Stimulated activated CD4-positive, alpha-beta T cell treated with anti-CD3 and anti-CD28 coated beads, Interleukin-4, amount 100 ng/mL, for 48 hours (primary cell): ENCODE results near the gene ZNF407.
A peak's percentile ranks its signal among the peaks of the same experiment; 100 is the strongest.

Experiments used
- DNase-seq, 2 donors: peaks; one replicate each; pipeline ENCODE4 v3.0.0-alpha.2; 2020; ENCODE audit warnings: low read depth in 2 of 2

The ZNF407 gene

DNA sequence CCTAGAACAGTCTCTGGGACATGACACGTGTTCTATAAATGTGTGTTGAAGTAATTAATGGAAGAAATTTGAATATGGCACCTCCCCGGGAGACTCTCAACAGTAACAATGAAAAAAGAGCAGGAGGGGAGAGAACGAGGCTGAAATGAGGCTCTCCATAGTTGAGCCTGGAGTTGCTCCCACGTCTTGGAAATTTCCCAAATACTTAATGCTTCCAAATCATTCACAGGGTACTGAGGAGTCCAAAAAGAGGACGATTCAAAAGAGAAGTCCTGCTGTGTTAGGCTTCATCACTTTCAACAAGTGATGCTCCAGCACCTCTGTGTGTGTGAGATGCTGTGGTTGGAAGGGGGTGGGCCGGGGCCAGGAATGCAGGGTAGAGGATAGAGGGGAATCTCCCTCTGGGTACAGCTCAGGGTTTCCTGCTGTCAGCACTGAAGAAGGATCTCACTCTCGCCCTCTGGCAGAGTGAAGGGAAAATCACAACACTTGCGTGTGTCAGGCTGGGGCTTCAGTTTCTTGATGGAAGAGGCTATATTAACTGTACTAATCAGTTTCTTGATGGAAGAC lies 18.1 kb upstream of the ZNF407 start:
- DNase-seq, result no peak

DNA sequence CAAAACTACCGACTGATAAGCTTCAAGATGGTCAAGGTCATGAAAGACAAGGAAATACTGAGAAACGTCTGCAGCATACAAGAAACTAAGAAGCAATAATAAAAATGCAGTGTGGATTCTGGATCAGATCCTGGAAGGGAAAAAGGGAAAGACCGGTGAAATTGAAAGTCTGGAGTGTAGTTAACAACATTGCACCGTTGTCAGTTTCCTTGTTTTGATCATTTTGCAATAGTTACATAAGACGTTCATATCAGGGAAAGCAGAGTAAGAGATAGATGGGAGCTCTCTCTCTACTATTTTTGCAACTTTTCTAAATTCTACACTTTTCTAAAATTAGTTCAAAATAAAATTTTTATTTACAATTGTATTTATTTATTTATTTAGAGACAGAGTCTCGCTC lies 15.0 kb upstream of the ZNF407 start:
- DNase-seq, result no peak

DNA sequence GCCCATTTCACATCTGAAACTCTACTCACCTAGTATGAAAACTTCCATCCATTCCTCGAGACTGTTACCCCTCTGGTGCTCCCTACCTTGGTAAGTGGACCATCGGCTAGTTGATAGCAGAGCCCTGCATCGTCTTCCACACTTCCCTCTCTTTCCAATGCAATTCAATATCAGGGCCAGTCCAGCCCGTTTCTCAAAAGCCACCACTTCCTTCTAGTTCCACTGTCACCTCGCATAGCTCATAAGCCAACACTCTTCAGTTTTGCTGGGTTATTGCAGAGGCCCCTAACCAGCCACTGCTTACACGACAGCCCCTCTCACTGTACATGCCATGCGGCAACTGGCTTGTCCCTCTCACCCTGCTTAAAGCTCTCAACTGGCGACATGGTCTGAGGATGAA lies 10.2 kb upstream of the ZNF407 start:
- no peak for DNase-seq

DNA sequence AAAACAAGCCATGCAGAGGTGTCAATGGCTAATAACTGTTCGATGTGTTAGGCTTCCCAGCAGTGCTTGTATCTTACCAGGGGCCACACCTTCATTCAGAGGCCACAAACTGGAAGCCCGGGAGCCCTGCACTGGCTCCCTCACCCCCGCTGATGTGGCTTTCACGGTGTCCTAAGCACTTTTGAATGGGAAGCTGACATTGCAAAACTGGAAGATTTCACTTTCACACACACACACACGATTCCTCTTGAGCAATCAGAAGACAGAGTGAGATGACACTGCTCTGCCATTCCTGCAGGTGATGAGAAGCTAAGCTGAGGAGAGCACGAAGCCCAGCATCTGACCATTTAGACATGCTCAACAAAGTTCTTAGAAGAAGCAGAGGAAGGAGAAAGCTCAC lies 8.6 kb upstream of the ZNF407 start:
- DNase-seq, result no peak

DNA sequence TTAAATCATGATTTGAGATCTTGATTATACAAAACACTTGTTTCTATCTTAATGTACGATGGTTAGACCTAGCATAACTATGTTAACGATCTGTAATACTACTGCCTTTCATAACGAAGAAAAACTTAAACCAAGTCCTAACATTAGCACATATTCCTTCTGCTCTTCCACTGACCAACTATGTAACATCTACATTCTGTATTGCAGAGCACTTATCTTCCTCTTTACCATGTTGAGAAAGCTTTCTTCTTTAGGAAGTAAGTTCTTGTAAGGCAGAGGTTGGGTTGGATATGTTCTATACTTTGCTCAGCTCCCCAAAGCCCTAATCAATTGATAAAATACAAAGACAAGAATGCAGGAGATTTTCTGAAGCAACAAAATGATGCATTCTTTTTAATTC lies 7.9 kb upstream of the ZNF407 start:
- DNase-seq, result no peak

DNA sequence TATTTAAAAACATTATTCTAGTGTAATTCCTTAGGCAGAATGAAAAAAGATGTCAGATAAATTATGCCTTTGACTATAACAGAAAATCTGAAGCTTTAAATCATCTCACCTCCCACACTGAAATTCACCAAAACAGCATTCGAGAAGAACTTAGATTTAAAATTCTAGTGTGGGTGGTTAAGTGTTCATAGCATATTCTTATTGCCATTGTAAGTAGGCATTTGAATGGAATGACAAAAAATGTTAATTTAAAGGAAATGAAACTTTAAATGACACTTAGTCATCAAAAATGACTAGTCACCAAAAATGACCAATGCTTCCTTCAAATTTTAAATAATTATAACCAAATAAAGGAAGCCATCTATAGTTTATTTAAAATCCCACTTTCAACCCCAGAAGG lies 7.0 kb upstream of the ZNF407 start:
- no peak for DNase-seq

DNA sequence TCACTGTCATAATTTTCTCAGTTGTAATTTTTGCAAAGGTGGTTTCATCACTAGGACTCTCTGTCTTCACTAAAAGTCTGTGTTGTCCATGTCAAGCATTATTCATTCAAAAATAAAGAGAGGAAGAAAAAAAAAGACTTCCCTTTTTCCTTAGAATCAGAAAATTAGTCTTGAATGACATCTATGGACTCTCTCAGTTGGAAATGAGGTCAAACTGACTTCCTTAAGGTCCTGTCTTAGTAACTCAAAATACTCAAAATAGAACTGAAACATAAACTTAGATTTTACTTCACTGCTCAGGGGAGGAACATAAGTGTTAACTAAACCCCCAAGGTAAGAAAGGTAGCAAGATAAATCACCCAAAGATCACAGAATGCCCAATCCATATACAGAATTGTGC lies 2.2 kb upstream of the ZNF407 start:
- no peak for DNase-seq

DNA sequence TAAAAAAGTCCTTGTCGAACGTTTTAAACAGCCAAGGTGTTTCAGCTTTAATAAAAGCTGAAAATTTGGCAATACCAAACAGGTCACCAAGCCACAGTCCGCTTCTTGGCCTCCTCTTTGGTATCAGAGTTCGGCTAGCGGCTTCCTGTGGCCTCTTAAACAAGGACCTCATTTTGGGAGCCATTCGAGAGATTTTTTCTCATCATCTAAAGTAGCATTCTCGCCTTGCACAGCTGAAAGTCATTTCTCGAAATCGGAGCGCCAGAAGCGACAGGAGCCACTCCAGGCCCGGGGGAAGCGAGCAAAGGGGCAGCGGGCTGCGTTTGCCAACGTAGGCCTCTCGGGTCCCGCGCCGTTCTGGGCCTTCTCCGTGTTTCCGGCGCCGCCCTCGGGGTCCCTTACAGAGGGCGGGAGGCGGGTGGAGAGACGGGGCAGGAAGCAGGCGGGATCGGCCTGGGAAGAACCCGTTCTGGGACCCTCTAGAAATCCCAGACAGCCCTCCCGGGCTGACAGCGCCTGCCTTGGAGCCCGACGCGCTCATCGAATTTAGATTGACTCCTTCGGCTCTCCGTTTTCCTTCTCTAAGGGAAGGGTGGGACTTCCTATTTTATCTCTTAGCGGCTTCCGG lies 522 bp upstream of the ZNF407 start:
- peak; percentile 53 to 62 for DNase-seq

DNA sequence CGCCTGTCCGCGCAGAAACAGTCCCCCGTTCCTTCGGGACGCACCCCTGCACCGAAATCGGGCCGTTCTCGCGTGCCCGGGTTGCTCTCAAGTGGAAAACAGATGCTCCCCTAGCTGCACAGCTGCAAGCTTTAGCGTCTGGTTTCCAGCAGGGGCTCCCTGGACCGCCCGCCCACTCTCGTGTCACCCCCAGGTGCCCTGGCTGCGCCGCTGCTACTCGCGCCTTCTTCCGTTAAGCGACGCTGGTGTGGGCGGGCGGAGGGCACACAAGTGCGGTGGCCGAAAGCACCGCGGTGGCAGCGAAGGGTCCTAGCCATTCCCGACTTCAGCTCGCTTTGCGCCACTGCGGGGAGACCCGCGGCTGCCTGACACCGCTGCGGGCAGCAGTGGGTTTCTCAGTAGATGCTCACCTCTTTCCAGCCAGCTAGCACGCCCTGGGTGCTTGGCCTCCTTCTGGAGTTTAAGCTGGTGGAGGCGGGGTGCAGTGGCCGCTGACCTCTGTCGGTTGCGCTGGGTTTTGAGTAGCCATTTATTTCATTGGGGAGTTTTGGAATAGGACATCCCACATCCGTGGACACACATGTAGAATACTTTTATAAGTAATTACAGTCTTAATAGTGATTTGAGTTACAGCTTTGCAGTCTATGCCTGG lies 806 bp downstream of the ZNF407 start:
- DNase-seq, result peak; percentile 54 to 60

DNA sequence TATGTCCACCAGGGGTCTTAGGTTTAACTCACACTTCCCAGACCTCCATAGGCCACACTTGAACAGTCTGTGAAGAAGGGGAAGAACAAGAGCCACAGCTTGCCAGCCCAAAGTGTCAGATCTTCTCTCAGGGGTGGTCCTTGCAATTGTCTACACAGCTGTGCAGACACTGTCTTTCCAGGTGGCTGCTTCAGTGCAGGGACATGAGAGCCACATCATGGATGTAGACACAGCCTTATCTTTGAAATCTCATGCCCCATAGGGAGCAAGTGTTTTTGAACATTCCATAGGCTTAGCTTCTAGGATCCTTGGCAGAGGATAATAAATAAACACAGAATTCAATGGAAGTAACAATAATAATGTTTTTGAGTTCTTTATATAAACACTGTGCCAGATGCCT lies 6.7 kb downstream of the ZNF407 start:
- DNase-seq, result no peak

DNA sequence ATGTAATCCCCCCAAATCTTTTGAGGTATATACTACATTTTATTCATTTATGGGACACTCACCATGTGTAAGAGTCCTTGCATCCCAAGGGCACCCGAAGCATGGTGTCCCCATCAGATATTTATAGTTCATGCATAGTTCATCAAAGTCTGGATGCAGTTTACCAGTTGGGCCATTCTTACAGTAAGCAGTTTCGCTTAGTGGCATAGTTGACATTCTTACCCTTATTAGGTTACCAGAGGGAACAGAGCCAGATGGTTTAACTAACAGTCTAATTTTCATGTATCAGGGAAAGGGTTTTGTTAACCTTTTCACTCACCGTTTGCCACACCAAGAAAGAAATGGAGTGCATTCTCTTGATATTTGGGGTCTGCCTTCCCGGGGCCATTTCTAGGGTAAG lies 7.1 kb downstream of the ZNF407 start:
- no peak for DNase-seq

DNA sequence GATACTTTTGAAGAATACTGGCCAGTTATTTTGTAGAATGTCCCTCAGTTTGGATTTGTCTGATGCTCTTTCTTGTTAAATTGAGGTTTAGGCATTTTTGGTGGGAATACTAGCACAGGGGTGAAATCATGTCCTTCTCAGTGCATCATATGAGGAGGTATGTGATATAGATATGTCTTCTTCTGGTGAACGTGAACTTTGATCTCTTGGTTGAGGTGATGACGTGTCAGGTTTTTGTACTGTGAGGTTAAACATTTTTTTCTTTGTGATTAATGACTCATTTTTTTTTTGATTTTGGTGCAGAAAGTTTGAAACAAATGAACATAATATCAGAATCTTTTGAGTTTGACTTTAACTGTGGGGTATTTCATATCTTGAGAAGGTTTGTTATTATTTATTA lies 11.0 kb downstream of the ZNF407 start:
- no peak for DNase-seq

DNA sequence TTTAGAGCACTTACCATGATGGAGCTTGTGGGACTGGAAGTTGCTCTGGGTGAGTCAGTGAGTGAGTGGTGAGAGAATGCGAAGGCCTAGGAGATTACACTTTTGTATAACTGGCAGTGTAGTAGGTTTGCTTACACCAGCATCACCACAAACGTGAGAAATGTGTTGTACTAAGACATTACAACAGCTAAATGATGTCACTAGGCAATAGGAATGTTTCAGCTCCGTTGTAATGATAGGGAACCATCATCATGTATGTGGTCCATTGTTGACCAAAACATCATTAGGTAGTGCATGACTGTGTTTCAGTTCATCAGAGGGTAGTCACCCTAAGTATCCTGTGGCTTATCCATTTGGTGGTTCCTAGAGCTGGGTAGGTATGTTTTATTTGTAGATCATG lies 11.9 kb downstream of the ZNF407 start:
- DNase-seq, result no peak

DNA sequence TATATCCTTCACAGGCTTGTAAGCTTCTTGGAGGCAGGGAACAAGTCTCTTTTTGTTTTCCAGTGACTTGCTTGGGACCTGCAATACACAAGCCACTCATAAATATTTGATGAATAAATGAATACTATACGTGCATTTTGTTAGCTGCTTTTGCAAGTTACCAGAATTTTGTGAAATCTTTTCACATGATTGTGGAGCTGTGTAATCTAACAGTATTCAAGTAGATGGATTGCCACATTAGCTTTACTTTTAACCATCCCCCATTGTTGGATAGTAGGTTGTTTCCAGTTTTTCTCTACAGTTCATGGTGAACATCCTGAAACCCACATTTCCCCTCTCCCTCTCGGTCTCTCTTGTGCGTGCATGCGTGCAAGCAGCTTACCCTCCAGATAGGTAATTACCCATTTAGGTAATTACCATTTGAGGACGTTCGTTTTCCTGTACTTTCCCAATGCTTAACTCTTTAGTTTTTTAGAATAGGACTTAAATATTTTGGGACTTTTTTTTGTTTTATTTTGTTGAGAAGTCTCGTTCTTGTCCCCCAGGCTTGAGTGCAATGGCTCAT lies 12.5 kb downstream of the ZNF407 start:
- no peak for DNase-seq

DNA sequence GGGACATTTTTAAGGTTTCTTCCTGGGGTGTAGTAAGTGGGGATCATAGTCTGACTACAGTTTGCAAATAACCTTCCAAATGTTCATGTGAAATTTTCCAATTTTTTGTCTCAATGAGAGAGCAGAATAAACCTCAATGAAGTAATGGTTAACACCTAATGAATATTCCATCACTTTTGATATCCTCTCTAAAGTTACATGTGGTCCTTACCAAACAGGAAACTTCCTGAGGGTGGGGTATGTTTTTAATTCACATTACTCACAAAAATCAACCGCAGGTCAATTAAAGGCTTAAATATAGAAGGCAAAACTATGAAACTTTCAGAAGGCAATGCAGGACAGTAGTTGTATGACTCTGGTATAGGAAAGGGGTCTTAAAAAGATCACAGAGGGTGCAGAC lies 13.2 kb downstream of the ZNF407 start:
- DNase-seq, result no peak

DNA sequence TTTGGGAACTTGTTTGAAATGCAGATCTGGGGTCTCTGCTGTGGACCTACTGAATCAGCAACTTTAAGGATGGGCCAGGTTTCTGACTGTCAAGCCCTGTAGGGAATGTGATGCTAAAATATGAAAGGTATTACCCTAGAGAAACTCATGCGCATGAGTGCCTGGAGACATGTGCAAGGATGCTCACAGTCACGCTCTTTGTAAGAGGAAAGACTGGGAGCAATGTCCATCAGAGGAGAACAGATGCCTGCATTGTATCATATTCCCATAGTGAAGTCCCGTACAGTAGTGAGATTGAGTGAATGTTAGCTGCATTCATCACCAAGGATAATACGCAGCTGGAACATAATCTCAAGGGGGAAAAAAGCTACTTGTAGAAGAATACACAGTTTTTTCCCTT lies 14.1 kb downstream of the ZNF407 start:
- no peak for DNase-seq

DNA sequence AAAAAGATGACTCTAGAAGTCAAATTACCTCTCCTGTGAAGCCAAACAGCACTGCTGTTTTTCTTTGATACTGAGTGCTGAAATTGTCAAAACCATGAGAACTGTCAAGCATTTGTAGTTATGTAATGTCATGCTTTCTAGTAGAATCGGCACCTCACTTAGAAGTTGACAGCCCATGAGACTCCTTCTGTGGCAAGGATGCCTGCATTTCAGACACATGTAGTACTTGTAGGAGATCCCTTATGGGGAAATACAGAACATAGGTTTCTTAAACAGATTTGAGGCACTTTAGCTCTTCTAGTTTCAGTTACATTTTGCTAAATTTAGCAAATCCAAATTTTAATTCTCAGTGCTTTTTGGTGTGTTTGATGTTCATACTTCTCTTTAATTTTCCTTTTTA lies 15.7 kb downstream of the ZNF407 start:
- DNase-seq, result no peak

DNA sequence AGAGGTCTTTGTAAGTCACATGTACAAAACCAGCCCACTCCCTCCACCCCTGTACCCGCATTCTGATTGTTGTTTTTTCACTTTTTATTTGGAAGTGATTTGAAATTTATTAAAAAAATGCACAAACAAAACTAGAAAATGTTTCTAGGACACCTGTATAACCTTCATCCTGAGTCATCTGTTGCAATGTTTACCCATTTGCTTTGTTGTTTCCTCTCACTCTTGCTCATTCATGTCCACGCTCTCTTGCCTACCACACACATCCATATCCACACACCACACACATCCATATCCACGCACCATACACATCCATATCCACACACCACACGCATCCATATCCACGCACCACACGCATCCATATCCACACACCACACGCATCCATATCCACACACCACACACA lies 18.8 kb downstream of the ZNF407 start:
- DNase-seq, result no peak

DNA sequence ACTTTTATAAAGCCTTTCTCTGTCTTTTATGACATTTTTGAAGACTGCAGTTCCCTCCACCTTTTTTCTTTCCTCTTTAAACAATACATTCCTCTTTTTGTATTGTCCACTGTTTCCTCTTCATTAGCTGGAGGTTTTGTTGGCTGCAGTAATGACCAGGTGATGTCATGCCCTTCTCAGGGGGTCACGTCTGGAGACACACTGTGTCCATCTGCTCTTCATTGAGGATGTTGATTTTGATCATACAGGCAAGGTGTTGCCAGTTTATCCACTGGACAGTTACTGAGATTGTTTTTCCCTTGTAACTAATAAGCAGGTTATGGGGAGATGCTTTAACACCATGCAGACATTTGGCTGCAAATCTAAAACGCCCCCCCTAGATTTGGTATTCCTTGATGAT lies 19.8 kb downstream of the ZNF407 start:
- no peak for DNase-seq

DNA sequence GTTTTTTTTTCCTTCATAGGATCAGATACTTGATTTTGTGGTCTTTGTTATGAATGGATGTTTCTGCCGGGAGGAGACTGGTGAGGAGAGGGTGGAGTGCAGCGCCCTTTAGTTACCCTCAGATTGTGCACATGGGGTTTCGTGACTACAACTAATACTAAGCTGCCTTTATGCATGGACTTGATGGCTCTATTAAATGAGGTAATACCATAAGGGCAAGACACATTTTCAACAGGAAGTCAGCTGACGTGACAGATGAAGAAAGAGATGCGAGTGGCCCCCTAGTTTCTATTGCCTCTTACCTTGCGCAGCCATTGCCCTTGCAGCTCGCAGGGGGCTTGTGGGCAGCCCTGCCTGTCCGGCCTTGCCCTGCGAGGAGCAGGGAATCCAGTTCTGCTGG lies 24.4 kb downstream of the ZNF407 start:
- DNase-seq, result no peak

DNA sequence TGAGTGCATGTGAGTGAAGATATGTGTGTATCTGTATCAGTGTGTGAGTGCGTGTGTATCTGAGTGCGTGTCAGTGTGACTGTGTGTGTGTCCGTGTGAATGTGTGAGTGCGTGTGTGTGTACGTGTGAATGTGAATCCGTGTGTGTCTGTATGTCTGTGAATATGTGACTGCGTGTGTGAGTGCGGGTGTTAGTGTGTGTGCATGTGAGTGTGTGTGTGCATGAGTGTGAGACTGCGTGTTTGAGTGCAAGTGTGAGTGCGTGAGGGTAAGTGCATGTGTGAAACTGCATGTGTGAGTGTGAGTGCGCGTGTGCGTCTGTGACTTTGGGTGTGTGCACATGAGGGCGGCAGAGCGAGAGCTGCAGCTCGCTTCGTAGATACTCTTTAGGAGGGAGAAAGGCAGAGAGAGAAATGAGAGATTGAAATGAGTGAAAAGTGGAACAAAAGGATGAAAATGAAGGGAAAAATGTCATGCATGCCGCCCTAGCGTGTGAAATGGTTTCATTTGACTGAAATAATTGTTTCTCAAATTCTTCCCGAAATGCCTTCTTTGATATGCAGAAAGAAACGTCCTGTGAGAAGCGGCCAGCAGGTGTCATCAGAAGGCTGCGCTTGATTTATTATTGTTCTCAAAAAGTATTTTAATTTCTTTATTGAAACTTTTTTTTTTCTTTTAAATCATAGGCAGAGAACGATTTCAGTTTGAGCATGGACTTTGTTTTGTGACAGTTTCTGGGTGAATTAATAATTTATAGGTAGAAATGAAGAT lies 25.6 kb downstream of the ZNF407 start:
- DNase-seq, result peak in 1 of 2 donors; percentile 14

DNA sequence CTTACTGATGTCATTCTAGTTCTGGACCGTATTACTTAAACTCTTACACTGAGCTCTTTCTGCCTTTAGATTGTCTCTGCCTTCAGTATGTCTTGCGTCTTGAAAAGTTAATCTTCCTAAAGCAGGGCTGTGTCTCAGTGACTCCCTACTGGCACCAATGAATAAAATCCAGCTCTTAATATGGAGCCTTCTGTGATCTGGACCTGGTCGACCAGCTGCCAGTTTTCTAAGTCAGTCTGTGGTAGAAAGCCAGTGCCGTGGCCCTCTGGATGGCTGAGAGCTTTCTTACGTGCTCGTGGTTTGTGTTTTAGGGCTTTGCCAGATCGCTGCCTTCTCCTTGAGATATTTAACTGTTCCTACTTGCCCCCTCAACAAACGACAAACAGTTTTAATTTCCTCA lies 26.8 kb downstream of the ZNF407 start:
- no peak for DNase-seq

DNA sequence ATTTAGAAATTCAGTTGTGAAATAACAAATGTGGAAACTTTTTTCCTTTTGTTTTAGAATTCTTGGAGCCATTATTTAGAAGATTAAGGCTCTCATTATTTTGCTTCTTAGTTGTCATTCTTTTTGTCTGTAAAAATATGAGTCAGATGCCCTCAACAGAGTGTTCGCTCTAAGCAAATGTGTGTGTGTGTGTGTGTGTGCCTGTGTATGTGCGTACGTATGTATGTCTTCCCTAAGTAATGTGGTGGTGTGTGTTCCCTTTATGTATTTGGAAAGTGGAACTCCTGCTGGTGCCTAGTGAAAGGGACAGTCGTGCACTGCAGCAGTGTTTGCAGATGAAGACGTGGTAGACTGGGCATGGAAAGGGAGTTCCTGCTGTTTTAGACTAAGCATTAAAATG lies 27.5 kb downstream of the ZNF407 start:
- DNase-seq, result no peak
